ENCODE measurements around the gene HNRNPA0. TPM values are rescaled to one million over a fixed set of nuclear protein-coding genes. Genes with fewer than 3 reads are reported as not detected.

The HNRNPA0 gene
- 37.5 and 37.9 TPM in 2 replicates for total RNA-seq
- polyA plus RNA-seq: 13.4 and 16.0 TPM in 2 replicates
- 11.6 and 14.9 TPM in 2 replicates for polyA plus RNA-seq (2011; cell fraction: cytosol; rRNA removed)
- polyA plus RNA-seq (2011; cell fraction: nucleus; rRNA removed): 5.1 and 7.2 TPM in 2 replicates
- polyA plus RNA-seq (2012): 21.9 and 24.3 TPM in 2 replicates
- polyA minus RNA-seq: 8.9 and 10.5 TPM in 2 replicates
- polyA minus RNA-seq (2011; cell fraction: cytosol; rRNA and poly(A)+ RNA removed): 20.9 TPM
- polyA minus RNA-seq (2011; cell fraction: nucleus; rRNA and poly(A)+ RNA removed): 7.3 and 7.9 TPM in 2 replicates
- percentile 92 among the genes with signal in this experiment for Bru-seq, nascent RNA
- BruChase-seq, experiment 1, labeled RNA remaining after a 6-hour chase: percentile 98 among the genes with signal in this experiment
- percentile 97 among the genes with signal in this experiment for BruChase-seq, experiment 2, labeled RNA remaining after a 2-hour chase
- long read RNA-seq, full-length matches to known transcripts: 135 of 135 reads
- long read RNA-seq, partial matches to known transcripts: 0 of 135 reads
- long read RNA-seq, other reads (novel, unspliced or antisense): 0 of 135 reads

DNA sequence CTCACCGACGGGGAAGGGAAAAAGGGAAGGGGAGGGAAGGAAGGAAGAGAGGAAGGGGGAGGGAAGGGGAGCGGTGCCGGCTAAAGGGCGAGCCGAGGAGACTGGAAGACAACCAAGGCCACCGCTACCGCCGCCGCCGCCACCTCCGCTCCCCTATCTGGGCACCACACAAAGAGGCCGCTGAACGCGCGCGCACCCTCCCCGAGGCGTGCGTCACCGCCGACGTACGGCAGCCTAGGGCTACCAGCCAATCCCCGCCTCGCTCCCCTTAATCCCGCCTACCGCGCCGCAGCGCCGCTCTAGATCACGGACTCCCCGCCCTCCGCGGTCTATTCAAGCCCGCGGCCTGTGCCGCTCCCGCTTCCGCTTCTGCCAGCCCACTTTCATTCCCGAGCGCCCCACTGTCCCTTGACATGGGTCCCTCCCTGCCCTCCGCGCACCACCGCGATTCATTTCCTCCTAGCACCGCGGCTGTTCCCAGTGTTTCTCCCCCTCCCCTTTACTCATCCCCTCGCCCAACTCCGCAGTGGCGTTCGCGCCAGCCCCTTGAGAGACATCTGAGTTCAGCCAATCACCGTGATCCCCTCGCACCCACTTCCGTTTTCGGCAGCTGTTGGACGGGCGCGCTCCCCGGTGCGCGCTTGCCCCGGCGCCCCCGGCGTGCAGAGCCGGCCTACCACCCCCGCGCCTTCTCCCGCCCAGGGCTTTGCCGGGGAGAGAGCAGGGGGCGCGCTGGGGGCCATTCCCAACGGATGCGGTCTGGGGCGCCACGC lies at the start of gene HNRNPA0:
HNRNPA0 (minus strand) TSS at position 176 of the 773 bp plus-strand sequence. CDS start 297 bp downstream, outside the sequence.
- intact Hi-C loops (cut with micrococcal nuclease): loop anchor here (1.0 to 5.0 kb wide), 3 partner anchors 47 to 279 kb away; partner anchors contain the start of gene FAM13B
- POLR2A ChIA-PET: interaction anchor here (0.9 kb wide), 1 partner anchor 14 kb away, joined by 3 read pairs; no protein-coding TSS in a partner anchor
- peak; percentile 82 for FAIRE-seq

More for the DNA sequence above, at the start of gene HNRNPA0:
- Histone ChIP-seq H3K4me3 (replicated peaks in 1 of 3; ENCODE audit: insufficient read depth in 1 of 3, low read depth in 1 of 3, low read length in 3 of 3) (peak within 1 kb of the TSS; percentile 88 to 99 (median 94)), H2AFZ (ENCODE audit: low read depth, low read length) (peak within 1 kb of the TSS; percentile 61), H3K27me3 (ENCODE audit: control insufficient read depth in 2 of 2, insufficient read depth in 2 of 2, low read length in 2 of 2) (peaks cover 0 to 2% of the 10 kb centered on the region in 2 experiments), H3K9me1 (replicated peaks; ENCODE audit: control insufficient read depth, extremely low read depth, insufficient read depth, low read length) (no peaks in the 10 kb centered on the region), H3K4me2 (ENCODE audit: insufficient read depth, low read length) (peak within 1 kb of the TSS; percentile 100), H3K9me3 (replicated peaks; ENCODE audit: control insufficient read depth, insufficient read depth, low read length) (no peaks in the 10 kb centered on the region), H3K9ac (replicated peaks; ENCODE audit: extremely low read depth, insufficient read depth, low read length) (peak within 1 kb of the TSS; percentile 93), H3K36me3 (ENCODE audit: control insufficient read depth in 2 of 2, extremely low read depth in 1 of 2, insufficient read depth in 2 of 2, low read length in 2 of 2) (peaks cover 0 to 4% of the 10 kb centered on the region in 2 experiments), H3K4me1 (ENCODE audit: control insufficient read depth, extremely low read depth, insufficient read depth, low read length) (peaks cover 18% of the 10 kb centered on the region), H3K27ac (ENCODE audit: insufficient read depth, low read depth, low read length) (peak within 1 kb of the TSS; percentile 92), H4K20me1 (replicated peaks; ENCODE audit: control insufficient read depth, extremely low read depth, insufficient read depth, low read length) (peaks cover 20% of the 10 kb centered on the region), H3K79me2 (ENCODE audit: control insufficient read depth, insufficient read depth, low read length) (peaks cover 40% of the 10 kb centered on the region)
- CTCF ChIA-PET: interaction anchor here (1.2 to 2.1 kb wide), 6 partner anchors 12 to 314 kb away, joined by 3 to 17 read pairs (median 10); partner anchors contain the start of gene KLHL3
- peak; percentile 98 for DNase-seq (ENCODE audit: low read depth, low spot score)
- dilution Hi-C loops (cut with MboI; ENCODE audit: extremely low pct_ligation_motif_present, low sequenced_read_pairs): loop anchor here (25.0 kb wide), 1 partner anchor 92 kb away; no protein-coding TSS in a partner anchor
- TF ChIP-seq FOS (IDR thresholded peaks at IDR 0.05; ENCODE audit: borderline replicate concordance, insufficient read depth, low read length) (no peak), GATA2 (IDR thresholded peaks at IDR 0.05; ENCODE audit: insufficient read depth, insufficient read length, low read depth, low read length) (no peak), MAX (IDR thresholded peaks at IDR 0.05; ENCODE audit: insufficient read depth, insufficient read length) (peak; percentile 24), JUN (IDR thresholded peaks at IDR 0.05; ENCODE audit: borderline replicate concordance, insufficient read depth, insufficient read length, low read depth) (no peak), POLR2AphosphoS5 (IDR thresholded peaks at IDR 0.05; ENCODE audit: insufficient read depth, low read depth, low read length) (peak; percentile 99), MYC (IDR thresholded peaks at IDR 0.05; ENCODE audit: low read depth, low read length) (peak; percentile 2), POLR2A (IDR thresholded peaks at IDR 0.05; ENCODE audit: low read depth, low read length) (peak; percentile 97)
- BruUV-seq (replicated peaks): no TSS peak
